ENCODE data around the gene NACC2.

DNA sequence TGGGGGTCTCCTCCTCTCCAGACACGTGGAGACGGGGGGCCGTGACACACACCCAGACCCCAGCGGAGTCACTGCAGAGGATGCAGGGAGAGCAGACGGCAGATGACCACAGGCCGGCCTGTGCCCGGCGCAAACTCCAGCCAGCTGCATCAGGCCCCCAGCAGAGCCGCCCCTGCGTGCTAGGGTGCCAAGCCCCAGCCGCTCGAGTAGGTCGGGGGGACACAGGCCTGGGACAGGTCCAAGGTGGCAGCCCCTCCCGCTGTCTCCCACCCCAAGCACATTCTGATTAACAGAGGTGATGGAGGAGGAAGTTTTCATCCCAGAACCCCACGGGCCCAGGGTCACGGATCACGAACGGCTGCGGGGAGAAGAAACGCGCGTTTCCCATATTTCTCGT is 14.4 kb downstream of the NACC2 start:
- TF ChIP-seq POLR2AphosphoS5 (IDR thresholded peaks at IDR 0.05) (no peak), POLR2A (IDR thresholded peaks at IDR 0.05) (no peak), EP300 (IDR thresholded peaks at IDR 0.05) (no peak)
- TF ChIP-seq, protein P1, sequence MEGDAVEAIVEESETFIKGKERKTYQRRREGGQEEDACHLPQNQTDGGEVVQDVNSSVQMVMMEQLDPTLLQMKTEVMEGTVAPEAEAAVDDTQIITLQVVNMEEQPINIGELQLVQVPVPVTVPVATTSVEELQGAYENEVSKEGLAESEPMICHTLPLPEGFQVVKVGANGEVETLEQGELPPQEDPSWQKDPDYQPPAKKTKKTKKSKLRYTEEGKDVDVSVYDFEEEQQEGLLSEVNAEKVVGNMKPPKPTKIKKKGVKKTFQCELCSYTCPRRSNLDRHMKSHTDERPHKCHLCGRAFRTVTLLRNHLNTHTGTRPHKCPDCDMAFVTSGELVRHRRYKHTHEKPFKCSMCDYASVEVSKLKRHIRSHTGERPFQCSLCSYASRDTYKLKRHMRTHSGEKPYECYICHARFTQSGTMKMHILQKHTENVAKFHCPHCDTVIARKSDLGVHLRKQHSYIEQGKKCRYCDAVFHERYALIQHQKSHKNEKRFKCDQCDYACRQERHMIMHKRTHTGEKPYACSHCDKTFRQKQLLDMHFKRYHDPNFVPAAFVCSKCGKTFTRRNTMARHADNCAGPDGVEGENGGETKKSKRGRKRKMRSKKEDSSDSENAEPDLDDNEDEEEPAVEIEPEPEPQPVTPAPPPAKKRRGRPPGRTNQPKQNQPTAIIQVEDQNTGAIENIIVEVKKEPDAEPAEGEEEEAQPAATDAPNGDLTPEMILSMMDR (IDR thresholded peaks at IDR 0.05): no peak
